HG03442 (cell line): ENCODE results near the gene RPA1.
"Not testable (repeated sequence)": the region's sequence is repeated elsewhere in the genome, so short reads cannot be mapped to it uniquely, and the experiment has no call there.

Experiments used
- ATAC-seq: cut with Tn5 transposase; IDR thresholded peaks from one replicate; pipeline ENCODE4 v1.9.1; 2021; ENCODE audit warnings: mild to moderate bottlenecking, moderate library complexity; ENCODE audit not compliant: unreplicated experiment

RPA1 gene

GRCh38 chr17:1810450-1811103 lies 19.2 kb upstream of the RPA1 start:
- no peak for ATAC-seq

- ATAC-seq: no peak
Measured at GRCh38 chr17:1813088-1813487, 16.7 kb upstream of the RPA1 start.

GRCh38 chr17:1820528-1821252 lies 9.1 kb upstream of the RPA1 start:
- ATAC-seq: no peak

- ATAC-seq: peak; percentile 7
Measured at GRCh38 chr17:1829216-1829591, 601 bp upstream of the RPA1 start.

- no peak for ATAC-seq
Measured at GRCh38 chr17:1830288-1830687, 483 bp downstream of the RPA1 start.

- no peak for ATAC-seq
Measured at GRCh38 chr17:1834380-1835149, 4.8 kb downstream of the RPA1 start.

- ATAC-seq: no peak
Measured at GRCh38 chr17:1839516-1839915, 9.7 kb downstream of the RPA1 start.

- no peak for ATAC-seq
Measured at GRCh38 chr17:1843947-1844346, 14.1 kb downstream of the RPA1 start.

- ATAC-seq: no peak
Measured at GRCh38 chr17:1847191-1847590, 17.4 kb downstream of the RPA1 start.

GRCh38 chr17:1852327-1852726 lies 22.5 kb downstream of the RPA1 start:
- ATAC-seq: no peak

GRCh38 chr17:1853698-1854097 lies 23.9 kb downstream of the RPA1 start:
- ATAC-seq: no peak

- not testable (repeated sequence) for ATAC-seq
Measured at GRCh38 chr17:1856462-1856861, 26.7 kb downstream of the RPA1 start.

- ATAC-seq: no peak
Measured at GRCh38 chr17:1860978-1861377, 31.2 kb downstream of the RPA1 start.

- no peak for ATAC-seq
Measured at GRCh38 chr17:1861391-1862010, 31.7 kb downstream of the RPA1 start.

- ATAC-seq: no peak
Measured at GRCh38 chr17:1865252-1866037, 35.6 kb downstream of the RPA1 start.

GRCh38 chr17:1867307-1867706 lies 37.5 kb downstream of the RPA1 start:
- ATAC-seq: no peak

GRCh38 chr17:1868090-1868489 lies 38.3 kb downstream of the RPA1 start:
- no peak for ATAC-seq

- no peak for ATAC-seq
Measured at GRCh38 chr17:1870592-1870991, 40.8 kb downstream of the RPA1 start.

- no peak for ATAC-seq
Measured at GRCh38 chr17:1871756-1872155, 42.0 kb downstream of the RPA1 start.

GRCh38 chr17:1872254-1872653 lies 42.4 kb downstream of the RPA1 start:
- ATAC-seq: no peak

- ATAC-seq: no peak
Measured at GRCh38 chr17:1872976-1873375, 43.2 kb downstream of the RPA1 start.
